Uterus (tissue), 4 donors: ENCODE data around the gene AMDHD1. TPM values are rescaled to one million over a fixed set of nuclear protein-coding genes. Genes with fewer than 3 reads are reported as not detected.

ENCODE experiments used
- DNase-seq, 2 donors: peaks; one replicate each; pipeline ENCODE4 v3.0.0-alpha.2; 2019 to 2020
- H3K27ac ChIP-seq, 2 donors: fragments of 200-600 bp; sonication (generic); 1 replicate in 1 of 2; 2 replicates in 1 of 2; pipeline ENCODE4 v1.5.1; 2016 to 2018
- H3K27me3 ChIP-seq, 2 donors: fragments of 200-600 bp; sonication (generic); one replicate each; pipeline ENCODE4 v1.5.1; 2018 to 2019; ENCODE audit warnings: control low read depth in 1 of 2
- H3K36me3 ChIP-seq, 2 donors: fragments of 200-600 bp; sonication (generic); one replicate each; pipeline ENCODE4 v1.5.1; 2019; ENCODE audit warnings: control low read depth in 1 of 2
- H3K4me1 ChIP-seq, 2 donors: fragments of 200-600 bp; sonication (generic); one replicate each; pipeline ENCODE4 v1.5.1; 2018 to 2019; ENCODE audit warnings: control low read depth in 1 of 2
- H3K4me3 ChIP-seq, 2 donors: fragments of 200-600 bp; sonication (generic); 1 replicate in 1 of 2; 2 replicates in 1 of 2; pipeline ENCODE4 v1.5.1; 2018 to 2019; ENCODE audit warnings: mild to moderate bottlenecking in 1 of 2
- H3K9me3 ChIP-seq, 2 donors: fragments of 200-600 bp; sonication (generic); one replicate each; pipeline ENCODE4 v1.5.1; 2019; ENCODE audit warnings: control low read depth in 1 of 2
- CTCF ChIP-seq, 4 experiments: fragments of 200-600 bp in 2 of 4; fragments of 450-650 bp in 2 of 4; sonication (generic) in 2 of 4; IDR thresholded peaks; one replicate each; pipeline ENCODE4 v1.5.1; 2016 to 2019; ENCODE audit warnings: antibody characterized with exemption in 4 of 4, mild to moderate bottlenecking in 2 of 4, moderate library complexity in 1 of 4
- POLR2A ChIP-seq, 2 donors: fragments of 450-650 bp; IDR thresholded peaks; one replicate each; pipeline ENCODE4 v1.6.1; 2016; ENCODE audit warnings: antibody characterized with exemption in 2 of 2, mild to moderate bottlenecking in 1 of 2, moderate library complexity in 1 of 2
- intact Hi-C: fragments of 100-400 bp; cut with DNase I; formaldehyde crosslinking; loops from one replicate; pipeline ENCODE4 v1.15.1; 2023; ENCODE audit warnings: low total_unique reads
- total RNA-seq, 4 donors: library from RNA; depleted of rRNA in 3 of 4; stranded (reverse); fragments of >200 nt in 3 of 4; gene quantifications; one replicate each; pipeline versions ENCODE4 v1.1.0 to v1.2.4, GENCODE V29; 2014 to 2023
- donor health status: DM: yes; HTN: yes; CAD: no.

Gene AMDHD1
- total RNA-seq, 4 donors from 2014 or later, result 0.26 to 1.8 (median 1.1) TPM; not detected in 1

GRCh38 chr12:95972832-95973456 is 29.8 kb downstream of the AMDHD1 start:
- no peaks in the 10 kb centered on the region for H3K4me1 ChIP-seq
- no peak overlapping the region for H3K27ac ChIP-seq
- no peak overlapping the region for H3K4me3 ChIP-seq
- no peaks in the 10 kb centered on the region for H3K36me3 ChIP-seq
- H3K27me3 ChIP-seq, result no peaks in the 10 kb centered on the region
- intact Hi-C loops, result no loop called here
- no peak for DNase-seq
- TF ChIP-seq CTCF (IDR thresholded peaks at IDR 0.05) (no peak), POLR2A (IDR thresholded peaks at IDR 0.05) (no peak)
- H3K9me3 ChIP-seq, result no peaks in the 10 kb centered on the region

- Histone ChIP-seq H3K9me3 (no peaks in the 10 kb centered on the region), H3K36me3 (no peaks in the 10 kb centered on the region), H3K27me3 (no peaks in the 10 kb centered on the region), H3K27ac (no peak overlapping the region), H3K4me3 (no peak overlapping the region), H3K4me1 (no peaks in the 10 kb centered on the region)
- TF ChIP-seq POLR2A (IDR thresholded peaks at IDR 0.05) (no peak), CTCF (IDR thresholded peaks at IDR 0.05) (no peak)
- DNase-seq, result no peak
- intact Hi-C loops, result no loop called here
These were observed 31.2 kb downstream of the AMDHD1 start for GRCh38 chr12:95974358-95974757.

GRCh38 chr12:95975491-95975890 is 32.4 kb downstream of the AMDHD1 start:
- TF ChIP-seq POLR2A (IDR thresholded peaks at IDR 0.05), result no peak
- no peak for TF ChIP-seq CTCF (IDR thresholded peaks at IDR 0.05)
- no peaks in the 10 kb centered on the region for H3K27me3 ChIP-seq
- H3K4me3 ChIP-seq, result no peak overlapping the region
- H3K4me1 ChIP-seq, result no peaks in the 10 kb centered on the region
- no peak overlapping the region for H3K27ac ChIP-seq
- intact Hi-C loops, result no loop called here
- DNase-seq, result no peak
- H3K9me3 ChIP-seq, result no peaks in the 10 kb centered on the region
- H3K36me3 ChIP-seq, result no peaks in the 10 kb centered on the region

- no peaks in the 10 kb centered on the region for H3K27me3 ChIP-seq
- no peaks in the 10 kb centered on the region for H3K36me3 ChIP-seq
- H3K4me3 ChIP-seq, result no peak overlapping the region
- intact Hi-C loops, result no loop called here
- no peaks in the 10 kb centered on the region for H3K4me1 ChIP-seq
- H3K9me3 ChIP-seq, result no peaks in the 10 kb centered on the region
- DNase-seq, result no peak
- no peak overlapping the region for H3K27ac ChIP-seq
- TF ChIP-seq POLR2A (IDR thresholded peaks at IDR 0.05), result no peak
- TF ChIP-seq CTCF (IDR thresholded peaks at IDR 0.05), result no peak
These were observed 33.3 kb downstream of the AMDHD1 start for GRCh38 chr12:95976416-95976832.

GRCh38 chr12:95977764-95978305 is 34.7 kb downstream of the AMDHD1 start:
- Histone ChIP-seq H3K4me1 (no peaks in the 10 kb centered on the region), H3K4me3 (no peak overlapping the region), H3K27ac (no peak overlapping the region), H3K9me3 (no peaks in the 10 kb centered on the region), H3K36me3 (no peaks in the 10 kb centered on the region), H3K27me3 (no peaks in the 10 kb centered on the region)
- TF ChIP-seq CTCF (IDR thresholded peaks at IDR 0.05) (no peak), POLR2A (IDR thresholded peaks at IDR 0.05) (no peak)
- no peak for DNase-seq
- intact Hi-C loops, result no loop called here
